ENCODE data around the gene FCHSD1. TPM values are rescaled to one million over a fixed set of nuclear protein-coding genes. Genes with fewer than 3 reads are reported as not detected.

FCHSD1 gene
- total RNA-seq, 4 donors from 2014 or later: 19.8 to 116 (median 45.7) TPM

DNA sequence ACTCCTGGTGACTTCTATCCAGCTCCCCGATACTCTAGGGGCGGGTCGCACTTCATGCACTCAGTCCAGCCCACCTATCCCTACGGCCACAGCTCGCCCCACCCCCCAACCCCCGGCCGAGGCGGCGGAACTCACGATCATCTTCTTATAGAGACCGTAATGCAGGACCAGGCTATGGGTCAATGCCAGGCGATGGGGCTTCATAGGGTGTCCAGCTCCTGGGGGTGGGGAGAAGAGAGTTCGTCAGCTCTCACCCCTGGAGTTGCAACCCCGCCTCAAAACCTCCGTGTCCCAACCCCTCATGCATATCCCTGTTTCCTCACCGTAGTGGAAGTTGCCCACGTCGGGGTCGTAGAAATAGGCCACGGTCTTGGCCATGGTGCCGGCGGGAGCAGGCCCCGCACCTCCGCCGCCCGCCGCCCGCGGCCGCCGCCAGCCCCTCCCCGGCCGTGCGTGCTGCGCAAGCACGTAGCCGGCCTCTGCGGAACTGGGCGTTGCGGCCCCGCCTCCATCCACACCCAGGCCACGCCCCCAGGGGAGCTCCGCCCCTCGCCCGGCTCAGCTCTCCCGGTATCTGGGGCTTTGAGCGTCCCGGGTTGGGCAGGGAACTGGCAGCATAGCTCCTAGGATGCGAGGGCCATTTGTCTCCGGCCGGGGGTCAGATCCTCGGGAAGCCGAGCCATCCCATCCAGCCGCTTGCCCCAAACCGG lies 14.7 kb downstream of the FCHSD1 start, which contains the start of the genes HDAC3 and RELL2:
HDAC3 (minus strand) TSS at position 437 of the 710 bp plus-strand sequence; CDS start at position 378, 59 bp downstream.
RELL2 (plus strand) TSS at position 585 of the 710 bp plus-strand sequence. CDS start 1,229 bp downstream, outside the sequence.
- Histone ChIP-seq H3K9me3 (no peaks in the 10 kb centered on the region), H3K27ac (peak within 1 kb of the TSS; percentile 63 to 88 (median 82)), H3K36me3 (no peaks in the 10 kb centered on the region), H3K4me1 (peaks cover 0 to 15% (median 8%) of the 10 kb centered on the region in 4 donors), H3K27me3 (no peaks in the 10 kb centered on the region), H3K4me3 (peak within 1 kb of the TSS; percentile 66 to 91 (median 76))
- peak; percentile 94 to 98 (median 98) for DNase-seq
- TF ChIP-seq POLR2A (IDR thresholded peaks at IDR 0.05): peak; percentile 67 to 90
- TF ChIP-seq, protein P1, sequence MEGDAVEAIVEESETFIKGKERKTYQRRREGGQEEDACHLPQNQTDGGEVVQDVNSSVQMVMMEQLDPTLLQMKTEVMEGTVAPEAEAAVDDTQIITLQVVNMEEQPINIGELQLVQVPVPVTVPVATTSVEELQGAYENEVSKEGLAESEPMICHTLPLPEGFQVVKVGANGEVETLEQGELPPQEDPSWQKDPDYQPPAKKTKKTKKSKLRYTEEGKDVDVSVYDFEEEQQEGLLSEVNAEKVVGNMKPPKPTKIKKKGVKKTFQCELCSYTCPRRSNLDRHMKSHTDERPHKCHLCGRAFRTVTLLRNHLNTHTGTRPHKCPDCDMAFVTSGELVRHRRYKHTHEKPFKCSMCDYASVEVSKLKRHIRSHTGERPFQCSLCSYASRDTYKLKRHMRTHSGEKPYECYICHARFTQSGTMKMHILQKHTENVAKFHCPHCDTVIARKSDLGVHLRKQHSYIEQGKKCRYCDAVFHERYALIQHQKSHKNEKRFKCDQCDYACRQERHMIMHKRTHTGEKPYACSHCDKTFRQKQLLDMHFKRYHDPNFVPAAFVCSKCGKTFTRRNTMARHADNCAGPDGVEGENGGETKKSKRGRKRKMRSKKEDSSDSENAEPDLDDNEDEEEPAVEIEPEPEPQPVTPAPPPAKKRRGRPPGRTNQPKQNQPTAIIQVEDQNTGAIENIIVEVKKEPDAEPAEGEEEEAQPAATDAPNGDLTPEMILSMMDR (IDR thresholded peaks at IDR 0.05): no peak

DNA sequence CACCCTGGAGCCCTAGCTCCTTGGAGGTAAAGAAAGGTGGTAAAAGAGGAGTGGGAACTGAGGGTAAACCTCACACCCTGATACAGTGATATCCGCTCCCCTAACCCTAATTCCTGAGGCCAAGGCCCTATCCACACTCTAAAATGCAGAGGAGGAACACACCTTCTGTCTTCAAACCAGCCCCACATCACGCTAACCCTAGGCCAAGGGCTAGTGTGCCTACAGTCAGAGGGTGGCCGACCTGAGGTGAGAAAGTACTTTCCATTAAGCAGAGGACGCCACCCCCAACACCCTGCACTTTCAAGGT lies 15.2 kb downstream of the FCHSD1 start:
- DNase-seq: no peak
- peaks cover 0 to 15% (median 8%) of the 10 kb centered on the region in 4 donors for H3K4me1 ChIP-seq
- H3K27me3 ChIP-seq: no peaks in the 10 kb centered on the region
- peak overlapping the region; percentile 66 to 91 (median 76) for H3K4me3 ChIP-seq
- no peaks in the 10 kb centered on the region for H3K9me3 ChIP-seq
- TF ChIP-seq POLR2A (IDR thresholded peaks at IDR 0.05): no peak
- TF ChIP-seq, protein P1 (IDR thresholded peaks at IDR 0.05): no peak
- no peaks in the 10 kb centered on the region for H3K36me3 ChIP-seq
- H3K27ac ChIP-seq: peak overlapping the region; percentile 63 to 88 (median 82)

DNA sequence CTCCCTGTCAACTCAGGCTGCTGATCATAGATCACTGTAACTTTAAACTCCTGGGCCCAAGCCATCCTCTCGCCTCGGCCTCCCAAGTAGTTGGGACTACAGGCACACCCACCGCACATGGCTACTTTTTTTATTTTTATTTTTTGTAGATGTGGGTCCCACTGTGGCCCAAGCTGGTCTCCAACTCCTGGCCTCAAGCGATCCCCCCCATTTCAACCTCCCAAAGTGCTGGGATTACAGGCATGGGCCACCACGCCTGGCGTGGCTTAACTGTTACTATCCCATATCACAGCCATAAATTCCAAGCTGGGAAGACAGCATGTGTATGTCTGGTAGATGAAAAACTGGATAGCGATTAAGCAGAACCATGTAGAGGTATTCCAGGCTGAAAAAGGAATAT lies 15.6 kb downstream of the FCHSD1 start:
- H3K4me3 ChIP-seq: peak overlapping the region; percentile 66 to 91 (median 76)
- peak overlapping the region in 1 of 4 donors; percentile 10 for H3K27ac ChIP-seq
- H3K27me3 ChIP-seq: no peaks in the 10 kb centered on the region

DNA sequence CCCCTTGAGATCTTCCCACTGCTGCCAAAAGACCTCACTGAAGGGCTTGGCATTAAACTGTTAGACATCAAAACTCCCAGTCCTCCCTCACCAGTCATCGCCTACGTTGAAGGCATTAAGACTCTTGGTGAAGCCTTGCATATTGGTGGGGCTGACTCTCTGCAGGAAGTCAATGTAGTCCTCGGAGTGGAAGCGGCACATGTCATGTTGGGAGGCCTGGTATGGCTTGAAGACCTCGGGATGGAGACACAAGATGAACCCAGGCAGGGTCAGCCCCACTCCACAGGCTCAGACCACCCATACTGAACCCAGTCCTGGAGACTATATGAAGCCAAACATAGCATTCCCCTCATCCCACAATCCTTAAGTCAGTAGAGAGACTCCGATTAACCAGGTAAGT lies 16.5 kb downstream of the FCHSD1 start:
- Histone ChIP-seq H3K4me3 (no peak overlapping the region), H3K27me3 (no peaks in the 10 kb centered on the region), H3K27ac (no peak overlapping the region), H3K36me3 (peaks cover 0 to 4% (median 0%) of the 10 kb centered on the region in 3 donors), H3K9me3 (no peaks in the 10 kb centered on the region), H3K4me1 (peaks cover 0 to 15% (median 8%) of the 10 kb centered on the region in 4 donors)
- no peak for TF ChIP-seq POLR2A (IDR thresholded peaks at IDR 0.05)
- TF ChIP-seq, protein P1 (IDR thresholded peaks at IDR 0.05): no peak
- DNase-seq: no peak

More for the DNA sequence above, 15.6 kb downstream of the FCHSD1 start:
- no peaks in the 10 kb centered on the region for H3K9me3 ChIP-seq
- TF ChIP-seq, protein P1 (IDR thresholded peaks at IDR 0.05): no peak
- no peak for TF ChIP-seq POLR2A (IDR thresholded peaks at IDR 0.05)
- H3K36me3 ChIP-seq: no peaks in the 10 kb centered on the region
- peaks cover 0 to 15% (median 8%) of the 10 kb centered on the region in 4 donors for H3K4me1 ChIP-seq
- DNase-seq: no peak

DNA sequence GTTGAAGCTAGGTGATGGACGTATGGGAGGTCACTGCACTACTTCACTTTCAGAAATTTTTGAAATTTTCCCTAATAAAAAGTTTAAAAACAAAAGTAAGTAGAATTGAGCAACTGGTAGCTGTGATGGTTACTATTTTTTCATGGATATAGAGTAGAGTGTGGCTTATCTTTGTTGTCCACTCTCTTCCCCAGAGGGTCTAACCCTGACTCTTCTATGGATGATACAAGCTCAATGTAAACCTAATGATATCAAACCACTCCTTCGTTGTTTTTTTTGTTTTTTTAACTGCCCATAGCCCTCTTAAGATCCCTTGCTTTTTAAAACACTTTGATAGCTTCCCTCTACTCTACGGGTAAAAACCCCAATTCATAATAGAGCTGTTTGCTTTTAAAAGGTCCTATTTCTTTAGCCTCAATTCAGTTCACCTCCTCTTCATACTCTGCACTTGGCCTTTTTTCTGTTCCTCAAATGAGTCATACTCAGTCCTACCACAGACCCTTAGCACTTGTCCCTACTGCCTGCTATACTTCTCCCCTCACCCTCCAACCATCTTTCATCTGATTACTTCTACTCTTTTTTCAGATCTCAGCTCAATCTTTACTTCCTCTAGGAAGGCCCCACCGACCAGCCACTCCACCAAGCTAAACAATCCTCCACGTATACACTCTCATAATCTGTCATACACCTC lies 17.2 kb downstream of the FCHSD1 start:
- H3K4me3 ChIP-seq: no peak overlapping the region
- H3K9me3 ChIP-seq: no peaks in the 10 kb centered on the region
- no peaks in the 10 kb centered on the region for H3K27me3 ChIP-seq
- H3K27ac ChIP-seq: no peak overlapping the region
- H3K36me3 ChIP-seq: peaks cover 0 to 11% (median 0%) of the 10 kb centered on the region in 3 donors
- peaks cover 0 to 15% (median 8%) of the 10 kb centered on the region in 4 donors for H3K4me1 ChIP-seq
- TF ChIP-seq POLR2A (IDR thresholded peaks at IDR 0.05): no peak
- TF ChIP-seq, protein P1 (IDR thresholded peaks at IDR 0.05): no peak
- DNase-seq: no peak
